HG02798 (cell line): Measurements from ENCODE around the gene KLF15.

Experiments
- ATAC-seq: cut with Tn5 transposase; IDR thresholded peaks from one replicate; pipeline ENCODE4 v1.9.1; 2021; ENCODE audit warnings: mild to moderate bottlenecking; ENCODE audit not compliant: unreplicated experiment, poor library complexity

The KLF15 gene

GRCh38 chr3:126357295-126358037 lies at the start of gene KLF15:
Gene KLF15, minus strand, starts transcription at chr3:126357408. Its CDS starts 4,486 bp downstream, at chr3:126352922.
- peak; percentile 90 for ATAC-seq

GRCh38 chr3:126406389-126407296 lies 49.4 kb upstream of the KLF15 start:
- no peak for ATAC-seq

GRCh38 chr3:126402666-126403302 lies 45.6 kb upstream of the KLF15 start:
- ATAC-seq: no peak

GRCh38 chr3:126402178-126402577 lies 45.0 kb upstream of the KLF15 start:
- no peak for ATAC-seq

GRCh38 chr3:126401611-126402160 lies 44.5 kb upstream of the KLF15 start:
- ATAC-seq: no peak

GRCh38 chr3:126399756-126400155 lies 42.5 kb upstream of the KLF15 start:
- ATAC-seq: no peak

- ATAC-seq: peak; percentile 40
Measured at GRCh38 chr3:126399351-126399735, 42.1 kb upstream of the KLF15 start.

GRCh38 chr3:126398423-126399350 lies 41.5 kb upstream of the KLF15 start:
- no peak for ATAC-seq

GRCh38 chr3:126397610-126398422 lies 40.6 kb upstream of the KLF15 start:
- ATAC-seq: no peak

GRCh38 chr3:126396536-126396935 lies 39.3 kb upstream of the KLF15 start:
- no peak for ATAC-seq

- ATAC-seq: no peak
Measured at GRCh38 chr3:126395846-126396513, 38.8 kb upstream of the KLF15 start.

- no peak for ATAC-seq
Measured at GRCh38 chr3:126394977-126395321, 37.7 kb upstream of the KLF15 start.

- ATAC-seq: no peak
Measured at GRCh38 chr3:126394179-126394976, 37.2 kb upstream of the KLF15 start, which contains the start of gene CFAP100. Gene CFAP100, plus strand, starts transcription at chr3:126394909. Its CDS starts 1,092 bp downstream, at chr3:126396001.

- no peak for ATAC-seq
Measured at GRCh38 chr3:126393563-126393962, 36.4 kb upstream of the KLF15 start.

- ATAC-seq: no peak
Measured at GRCh38 chr3:126392246-126392645, 35.0 kb upstream of the KLF15 start.

GRCh38 chr3:126391631-126392030 lies 34.4 kb upstream of the KLF15 start:
- no peak for ATAC-seq

GRCh38 chr3:126390751-126391150 lies 33.5 kb upstream of the KLF15 start:
- no peak for ATAC-seq
